GM18870 (cell line): ENCODE data around the gene PTPRD.

Experiments used
- ATAC-seq: cut with Tn5 transposase; IDR thresholded peaks from one replicate; pipeline ENCODE4 v1.9.1; 2021; ENCODE audit warnings: moderate library complexity; ENCODE audit not compliant: unreplicated experiment

PTPRD gene

DNA sequence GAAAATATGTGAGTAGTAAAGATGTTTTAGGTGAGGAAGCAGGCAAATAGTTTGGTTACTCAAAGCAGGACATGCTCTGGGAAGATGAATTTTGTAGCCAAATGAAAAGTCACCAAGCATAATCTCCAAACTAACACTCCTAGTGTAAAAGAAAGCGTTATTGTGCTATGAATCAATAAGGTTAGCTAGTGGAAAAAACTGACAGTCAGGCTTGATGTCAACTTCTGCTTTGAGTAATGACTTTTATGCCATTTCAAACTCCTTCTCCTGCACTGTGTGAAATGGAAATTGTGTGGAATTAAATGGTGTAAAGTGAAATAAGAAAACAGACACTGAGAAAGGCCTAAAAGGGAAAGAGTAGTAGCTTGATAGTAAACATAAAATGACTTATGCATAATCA, 2176.0 kb downstream of the PTPRD start:
- ATAC-seq, result no peak

GRCh38 chr9:8434621-8435020, 2178.2 kb downstream of the PTPRD start:
- ATAC-seq, result no peak

GRCh38 chr9:8432224-8432623, 2180.6 kb downstream of the PTPRD start:
- ATAC-seq, result no peak

DNA sequence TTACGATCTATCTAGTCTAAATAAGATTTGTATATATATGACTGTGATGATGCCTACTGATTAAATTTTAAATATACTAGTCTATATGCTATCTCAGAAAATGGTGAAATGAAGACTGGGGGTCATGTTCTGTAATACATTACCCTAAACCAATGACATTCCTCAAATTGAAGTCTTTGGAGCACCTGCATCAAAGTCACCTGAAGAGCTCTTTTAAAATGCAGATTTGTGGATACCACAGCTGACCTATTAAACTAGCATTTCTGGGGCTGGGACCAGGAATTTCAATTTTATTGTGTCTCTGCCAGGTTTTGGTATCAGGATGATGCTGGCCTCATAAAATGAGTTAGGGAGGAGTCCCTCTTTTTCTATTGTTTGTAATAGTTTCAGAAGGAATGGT, 2181.3 kb downstream of the PTPRD start:
- ATAC-seq, result no peak

GRCh38 chr9:8430945-8431344, 2181.9 kb downstream of the PTPRD start:
- no peak for ATAC-seq

DNA sequence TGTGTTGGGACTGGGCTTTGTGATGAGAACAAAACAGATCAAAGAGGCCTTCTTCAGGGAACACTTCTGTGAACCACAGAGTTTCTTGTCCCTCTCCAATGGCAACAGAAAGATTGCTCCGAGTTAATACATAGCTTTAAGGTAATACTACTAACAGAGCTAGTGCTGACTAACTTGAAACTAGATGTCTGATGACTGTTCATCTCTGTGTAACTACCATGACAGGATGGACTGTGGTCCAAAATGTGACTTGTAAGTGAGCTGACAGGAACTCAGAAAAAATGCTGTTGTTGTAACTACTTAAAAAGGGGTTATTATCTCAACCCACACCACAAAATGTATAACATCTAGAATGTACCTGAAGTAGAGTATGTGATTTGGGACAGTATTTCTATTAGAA, 2183.0 kb downstream of the PTPRD start:
- ATAC-seq, result no peak

GRCh38 chr9:8429157-8429556, 2183.6 kb downstream of the PTPRD start:
- no peak for ATAC-seq

- ATAC-seq, result no peak
These were observed 2184.4 kb downstream of the PTPRD start for GRCh38 chr9:8428389-8428788.

DNA sequence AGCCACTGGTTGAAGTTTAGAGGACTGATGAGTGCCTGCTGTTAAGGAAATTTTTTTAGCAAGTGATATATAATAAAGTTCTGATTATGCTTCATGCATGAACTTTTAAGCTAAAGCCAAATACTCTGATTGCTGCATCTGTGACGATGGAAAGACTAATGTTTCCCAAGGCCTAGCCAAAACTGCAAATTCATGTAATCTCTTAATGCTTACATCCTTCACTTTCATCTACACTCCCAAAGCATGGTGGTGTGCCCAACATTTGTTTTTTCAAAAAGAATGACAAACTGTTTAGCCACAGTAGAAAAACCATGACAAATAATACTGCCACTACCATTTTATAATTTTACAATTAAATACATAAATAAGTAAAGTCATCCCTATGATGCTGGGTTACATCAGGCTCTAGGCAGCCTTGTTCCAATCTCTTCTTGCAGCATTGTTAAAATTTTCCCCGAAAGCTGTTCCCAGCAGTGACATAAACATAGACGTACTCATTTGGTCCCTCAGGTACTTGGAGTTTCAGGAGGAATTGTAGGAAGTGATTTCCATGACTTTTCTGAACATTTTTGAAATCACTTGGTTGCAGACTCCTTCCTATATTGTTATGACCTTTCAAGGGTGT, 2187.9 kb downstream of the PTPRD start:
- ATAC-seq, result no peak

GRCh38 chr9:8420416-8420815, 2192.4 kb downstream of the PTPRD start:
- no peak for ATAC-seq

DNA sequence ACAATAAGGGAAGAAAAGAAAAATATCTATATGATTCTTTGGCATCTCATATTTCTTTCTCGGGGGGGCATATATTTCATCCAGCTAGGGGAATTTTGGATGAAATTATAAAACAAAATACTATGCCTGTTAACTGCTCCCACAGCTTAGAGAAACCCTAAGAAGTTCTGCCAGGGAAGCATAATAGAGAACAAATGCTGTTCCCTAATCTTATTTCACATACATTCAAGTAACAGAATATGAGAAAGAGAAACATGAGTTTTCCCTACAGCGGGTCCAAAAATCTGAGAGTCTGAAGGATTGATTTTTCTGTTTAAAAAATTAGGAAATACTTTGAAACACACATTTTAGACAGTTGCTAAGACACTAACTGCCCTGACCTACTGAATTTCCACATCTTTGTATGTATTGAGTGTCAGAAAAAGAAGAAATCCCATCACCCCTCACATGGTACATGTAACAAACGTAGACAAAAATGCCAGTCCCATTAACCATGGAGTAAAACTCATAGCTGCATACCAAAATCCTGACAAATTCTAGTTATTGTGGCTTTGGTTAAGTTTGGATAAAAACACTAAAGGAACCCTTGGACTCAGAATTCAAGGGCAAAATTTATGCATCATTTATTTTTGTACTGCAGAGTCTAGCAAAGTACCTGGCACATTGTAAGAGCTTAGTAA, 2193.1 kb downstream of the PTPRD start:
- no peak for ATAC-seq

DNA sequence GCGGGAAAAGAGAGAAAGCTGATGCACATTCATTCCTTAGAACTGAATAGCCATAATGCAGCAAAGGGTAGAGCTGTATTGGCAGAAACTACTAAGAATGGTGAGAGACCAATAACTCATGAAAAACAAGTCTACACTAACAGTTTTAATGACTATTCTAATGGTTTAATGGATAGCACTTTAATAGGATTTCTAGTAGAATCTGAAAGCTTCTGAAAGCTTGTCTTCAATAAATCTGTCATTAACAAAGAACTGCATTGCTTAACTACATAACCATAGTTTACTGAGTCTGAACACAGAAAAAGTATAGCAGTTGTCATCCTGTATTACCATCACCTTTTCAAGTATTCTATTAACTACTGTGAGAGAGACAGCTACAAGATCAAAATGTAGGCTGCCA, 2195.5 kb downstream of the PTPRD start:
- ATAC-seq, result no peak

DNA sequence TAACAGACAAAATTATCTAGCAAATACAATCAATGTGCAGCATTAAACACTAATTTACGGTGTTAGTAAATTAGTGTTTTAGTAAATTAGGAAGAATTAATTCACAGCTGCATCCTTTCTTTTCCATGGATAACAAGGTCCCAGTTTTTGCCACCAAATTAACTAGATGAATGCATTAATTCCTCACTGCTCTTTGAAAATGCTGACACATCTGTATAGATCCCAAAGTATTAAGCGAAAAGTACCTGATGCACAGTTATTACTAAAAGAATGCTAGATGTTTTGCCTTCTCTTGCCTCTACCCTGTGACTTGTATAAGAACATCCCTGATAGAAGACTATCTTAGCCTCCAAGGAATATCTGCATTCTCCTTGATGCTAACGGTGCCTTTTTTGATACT, 2200.5 kb downstream of the PTPRD start:
- no peak for ATAC-seq

- no peak for ATAC-seq
These were observed 2204.1 kb downstream of the PTPRD start for GRCh38 chr9:8408575-8409190.

GRCh38 chr9:8401961-8402705, 2210.7 kb downstream of the PTPRD start:
- no peak for ATAC-seq

DNA sequence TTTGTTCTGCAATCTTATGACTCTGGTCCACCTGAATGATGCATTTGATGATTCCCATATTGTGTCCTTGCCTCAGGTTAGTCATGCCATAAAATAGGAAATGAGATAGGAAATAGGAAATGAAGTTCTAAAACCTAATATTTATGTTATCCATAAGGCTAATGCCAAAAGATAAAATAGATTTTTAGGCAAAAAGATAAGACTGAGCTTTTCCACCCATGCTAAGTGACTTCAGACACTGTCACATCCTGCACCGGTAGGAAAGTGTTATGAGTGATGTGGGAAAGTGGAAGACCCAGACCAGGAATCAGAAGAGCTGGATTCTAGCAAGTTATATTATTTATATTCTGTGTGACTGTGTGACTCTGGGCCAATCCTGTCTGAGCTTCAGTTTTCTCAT, 2212.4 kb downstream of the PTPRD start:
- no peak for ATAC-seq

GRCh38 chr9:8395022-8395421, 2217.8 kb downstream of the PTPRD start:
- ATAC-seq, result no peak

GRCh38 chr9:8394341-8394740, 2218.5 kb downstream of the PTPRD start:
- no peak for ATAC-seq

GRCh38 chr9:8392866-8393265, 2219.9 kb downstream of the PTPRD start:
- ATAC-seq, result no peak

DNA sequence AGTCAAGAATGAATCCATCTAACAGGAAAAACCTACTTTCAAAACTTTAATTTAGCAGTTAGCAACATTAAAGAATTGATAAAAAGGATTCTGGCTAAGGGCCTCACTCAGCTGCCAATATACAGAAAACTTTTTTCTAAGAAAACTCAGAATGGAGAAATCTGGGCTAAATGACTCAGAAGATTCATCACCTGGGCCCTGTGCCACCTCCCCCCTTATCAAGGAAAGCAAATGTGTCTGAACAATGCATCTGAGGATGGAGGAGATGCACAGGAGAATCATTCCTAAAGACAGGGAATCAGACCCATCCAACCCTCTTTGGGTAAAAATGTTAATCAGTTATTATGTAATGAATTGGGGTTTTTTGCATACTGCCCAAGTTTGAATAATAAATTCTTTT, 2221.2 kb downstream of the PTPRD start:
- no peak for ATAC-seq

GRCh38 chr9:8391132-8391531, 2221.7 kb downstream of the PTPRD start:
- ATAC-seq, result no peak

GRCh38 chr9:8390571-8390970, 2222.2 kb downstream of the PTPRD start:
- ATAC-seq, result no peak
